GM18951 (cell line): ENCODE results near the gene ATP8A1.
A peak's percentile ranks its signal among the peaks of the same experiment; 100 is the strongest.

Experiments
- POLR2A ChIP-seq: IDR thresholded peaks from 4 replicates; pipeline ENCODE4 v1.6.1; 2011; ENCODE audit warnings: mild to moderate bottlenecking; ENCODE audit not compliant: insufficient read length, insufficient read depth; ENCODE audit errors: extremely low read depth
- in situ Hi-C: fragments of 300-500 bp; cut with MboI; formaldehyde crosslinking; loops from one replicate; pipeline ENCODE4 v1.12.0; 2022; ENCODE audit warnings: low sequenced_read_pairs, mixed read lengths, inconsistent platforms; ENCODE audit not compliant: unreplicated experiment

Gene ATP8A1

GRCh38 chr4:42627885-42628646 lies 28.8 kb downstream of the ATP8A1 start:
- in situ Hi-C loops = no loop called here
- TF ChIP-seq POLR2A = peak; percentile 59

- TF ChIP-seq POLR2A = no peak
- in situ Hi-C loops = no loop called here
Observed at GRCh38 chr4:42626629-42627146, 30.2 kb downstream of the ATP8A1 start.

GRCh38 chr4:42625329-42625728 lies 31.6 kb downstream of the ATP8A1 start:
- in situ Hi-C loops = no loop called here
- no peak for TF ChIP-seq POLR2A

GRCh38 chr4:42624551-42624950 lies 32.4 kb downstream of the ATP8A1 start:
- no peak for TF ChIP-seq POLR2A
- in situ Hi-C loops = no loop called here

- in situ Hi-C loops = no loop called here
- TF ChIP-seq POLR2A = no peak
Observed at GRCh38 chr4:42618023-42618422, 38.9 kb downstream of the ATP8A1 start.

GRCh38 chr4:42617030-42617429 lies 39.9 kb downstream of the ATP8A1 start:
- TF ChIP-seq POLR2A = no peak
- in situ Hi-C loops = no loop called here

- in situ Hi-C loops = no loop called here
- no peak for TF ChIP-seq POLR2A
Observed at GRCh38 chr4:42616572-42616971, 40.3 kb downstream of the ATP8A1 start.

GRCh38 chr4:42615131-42615763 lies 41.7 kb downstream of the ATP8A1 start:
- in situ Hi-C loops = no loop called here
- no peak for TF ChIP-seq POLR2A

GRCh38 chr4:42612898-42613297 lies 44.0 kb downstream of the ATP8A1 start:
- in situ Hi-C loops = no loop called here
- TF ChIP-seq POLR2A = no peak

- TF ChIP-seq POLR2A = no peak
- in situ Hi-C loops = no loop called here
Observed at GRCh38 chr4:42610941-42611340, 46.0 kb downstream of the ATP8A1 start.

GRCh38 chr4:42609051-42609450 lies 47.9 kb downstream of the ATP8A1 start:
- in situ Hi-C loops = no loop called here
- TF ChIP-seq POLR2A = no peak

GRCh38 chr4:42608551-42608950 lies 48.4 kb downstream of the ATP8A1 start:
- in situ Hi-C loops = no loop called here
- no peak for TF ChIP-seq POLR2A

- no peak for TF ChIP-seq POLR2A
- in situ Hi-C loops = no loop called here
Observed at GRCh38 chr4:42607011-42607726, 49.7 kb downstream of the ATP8A1 start.
